HEK293 (cell line): ENCODE data around the gene TMOD1.
A peak's percentile ranks its signal among the peaks of the same experiment; 100 is the strongest.

ENCODE experiments used
- CTCF ChIA-PET: fragments of 350-600 bp; formaldehyde crosslinking; extraction: SDS; loops from one replicate; lab custom pipeline; 2021; ENCODE audit warnings: antibody characterized with exemption; lab: Yijun Ruan, JAX
- POLR2A ChIA-PET: fragments of 300-600 bp; formaldehyde crosslinking; extraction: SDS; loops from one replicate; lab custom pipeline; 2020; ENCODE audit warnings: antibody characterized with exemption, inconsistent platforms; lab: Yijun Ruan, JAX
- H3K27ac ChIP-seq: fragments of 200-500 bp; sonication (Bioruptor generic); 2 replicates; pipeline ENCODE4 v1.5.1; 2014; ENCODE audit warnings: low read depth, low read length, control low read depth, inconsistent platforms; ENCODE audit errors: extremely low read depth
- H3K36me3 ChIP-seq, 2 experiments: fragments of 200-500 bp in 1 of 2; sonication (Bioruptor generic) in 1 of 2; 1 replicate in 1 of 2; 2 replicates in 1 of 2; pipeline ENCODE4 v1.5.1; 2014 to 2017; ENCODE audit warnings: inconsistent platforms in 2 of 2, low read length in 2 of 2; ENCODE audit not compliant: control insufficient read depth in 2 of 2, insufficient read depth in 1 of 2
- H3K4me1 ChIP-seq: fragments of 200-500 bp; sonication (Bioruptor generic); 2 replicates; pipeline ENCODE4 v1.5.1; 2014; ENCODE audit warnings: mild to moderate bottlenecking, low read length, inconsistent platforms; ENCODE audit not compliant: control insufficient read depth, insufficient read depth
- H3K4me3 ChIP-seq: 2 replicates; pipeline ENCODE4 v1.5.1; 2011; ENCODE audit warnings: low read depth, mild to moderate bottlenecking, control low read depth, low read length, moderate library complexity
- H3K9me3 ChIP-seq: fragments of 200-500 bp; sonication (Bioruptor generic); 2 replicates; pipeline ENCODE4 v1.5.1; 2014; ENCODE audit warnings: low read depth, low read length, inconsistent platforms; ENCODE audit not compliant: control insufficient read depth, insufficient read depth
- ATF2 ChIP-seq: fragments of 450-650 bp; formaldehyde crosslinking; IDR thresholded peaks from 2 replicates; pipeline ENCODE4 v1.5.1; 2016; ENCODE audit warnings: missing biosample characterization, missing genetic modification characterization, low read depth
- GLIS1 ChIP-seq: fragments of 450-650 bp; formaldehyde crosslinking; IDR thresholded peaks from 2 replicates; pipeline ENCODE4 v1.5.1; 2016; ENCODE audit warnings: missing biosample characterization, missing genetic modification characterization
- GLIS2 ChIP-seq: fragments of 450-650 bp; formaldehyde crosslinking; IDR thresholded peaks from 2 replicates; pipeline ENCODE4 v1.5.1; 2016; ENCODE audit warnings: missing biosample characterization, missing genetic modification characterization
- KLF10 ChIP-seq: fragments of 450-650 bp; IDR thresholded peaks from 2 replicates; pipeline ENCODE4 v1.5.1; 2018; ENCODE audit warnings: missing biosample characterization, mild to moderate bottlenecking, missing genetic modification characterization
- MYNN ChIP-seq: fragments of 450-650 bp; formaldehyde crosslinking; IDR thresholded peaks from 2 replicates; pipeline ENCODE4 v1.5.1; 2016; ENCODE audit warnings: missing biosample characterization, missing genetic modification characterization, borderline replicate concordance
- PRDM2 ChIP-seq: fragments of 450-650 bp; formaldehyde crosslinking; IDR thresholded peaks from 2 replicates; pipeline ENCODE4 v1.5.1; 2016; ENCODE audit warnings: missing biosample characterization, missing genetic modification characterization, borderline replicate concordance
- SCRT2 ChIP-seq: fragments of 450-650 bp; formaldehyde crosslinking; IDR thresholded peaks from 2 replicates; pipeline ENCODE4 v1.5.1; 2016; ENCODE audit warnings: missing biosample characterization, missing genetic modification characterization
- SP2 ChIP-seq: fragments of 450-650 bp; formaldehyde crosslinking; IDR thresholded peaks from 2 replicates; pipeline ENCODE4 v1.5.1; 2016; ENCODE audit warnings: missing biosample characterization, missing genetic modification characterization
- YY2 ChIP-seq: fragments of 450-650 bp; formaldehyde crosslinking; IDR thresholded peaks from 2 replicates; pipeline ENCODE4 v1.5.1; 2016; ENCODE audit warnings: missing biosample characterization, missing genetic modification characterization
- ZBTB10 ChIP-seq: fragments of 450-650 bp; formaldehyde crosslinking; IDR thresholded peaks from 2 replicates; pipeline ENCODE4 v1.5.1; 2016; ENCODE audit warnings: missing biosample characterization, missing genetic modification characterization
- ZBTB21 ChIP-seq: fragments of 450-650 bp; formaldehyde crosslinking; IDR thresholded peaks from 2 replicates; pipeline ENCODE4 v1.5.1; 2017; ENCODE audit warnings: missing biosample characterization, missing genetic modification characterization
- ZBTB6 ChIP-seq: fragments of 450-650 bp; formaldehyde crosslinking; IDR thresholded peaks from 2 replicates; pipeline ENCODE4 v1.5.1; 2017; ENCODE audit warnings: missing biosample characterization, missing genetic modification characterization
- ZFHX2 ChIP-seq: fragments of 450-650 bp; formaldehyde crosslinking; conservative IDR thresholded peaks from 2 replicates; pipeline ENCODE4 v1.5.1; 2016; ENCODE audit warnings: missing biosample characterization, missing genetic modification characterization
- ZNF155 ChIP-seq: fragments of 450-650 bp; formaldehyde crosslinking; IDR thresholded peaks from 2 replicates; pipeline ENCODE4 v1.5.1; 2016; ENCODE audit warnings: missing biosample characterization, missing genetic modification characterization
- ZNF335 ChIP-seq: fragments of 450-650 bp; formaldehyde crosslinking; conservative IDR thresholded peaks from 2 replicates; pipeline ENCODE4 v1.5.1; 2016; ENCODE audit warnings: missing biosample characterization, missing genetic modification characterization
- ZNF37A ChIP-seq: fragments of 450-650 bp; IDR thresholded peaks from 2 replicates; pipeline ENCODE4 v1.5.1; 2018; ENCODE audit warnings: missing biosample characterization, missing genetic modification characterization
- ZNF423 ChIP-seq: fragments of 450-650 bp; formaldehyde crosslinking; IDR thresholded peaks from 2 replicates; pipeline ENCODE4 v1.5.1; 2016; ENCODE audit warnings: missing biosample characterization, missing genetic modification characterization
- ZNF449 ChIP-seq: fragments of 450-650 bp; formaldehyde crosslinking; IDR thresholded peaks from 2 replicates; pipeline ENCODE4 v1.5.1; 2017; ENCODE audit warnings: missing biosample characterization, mild to moderate bottlenecking, missing genetic modification characterization, moderate library complexity
- ZNF555 ChIP-seq: fragments of 450-650 bp; formaldehyde crosslinking; conservative IDR thresholded peaks from 2 replicates; pipeline ENCODE4 v1.5.1; 2017; ENCODE audit warnings: missing biosample characterization, mild to moderate bottlenecking, missing genetic modification characterization, inconsistent platforms
- ZNF561 ChIP-seq: fragments of 450-650 bp; IDR thresholded peaks from 2 replicates; pipeline ENCODE4 v1.5.1; 2018; ENCODE audit warnings: missing biosample characterization, missing genetic modification characterization, borderline replicate concordance
- ZNF600 ChIP-seq: fragments of 450-650 bp; formaldehyde crosslinking; IDR thresholded peaks from 2 replicates; pipeline ENCODE4 v1.5.1; 2016; ENCODE audit warnings: missing biosample characterization, missing genetic modification characterization
- ZNF704 ChIP-seq: fragments of 450-650 bp; formaldehyde crosslinking; IDR thresholded peaks from 2 replicates; pipeline ENCODE4 v1.5.1; 2016; ENCODE audit warnings: missing biosample characterization, missing genetic modification characterization
- ZXDB ChIP-seq: fragments of 450-650 bp; formaldehyde crosslinking; IDR thresholded peaks from 2 replicates; pipeline ENCODE4 v1.5.1; 2016; ENCODE audit warnings: missing biosample characterization, missing genetic modification characterization

The TMOD1 gene

GRCh38 chr9:97632248-97632984 is 130.9 kb downstream of the TMOD1 start:
- ChIA-PET CTCF (interaction anchor here (0.6 to 4.2 kb wide), 8 partner anchors 16 to 349 kb away, joined by 3 to 28 read pairs (median 4); no protein-coding TSS in a partner anchor), POLR2A (interaction anchor here (0.5 to 2.4 kb wide), 20 partner anchors 8 to 1348 kb away, joined by 3 to 19 read pairs (median 4); partner anchors contain the start of genes ANP32B, TBC1D2, TRMO and XPA)
- no peaks in the 10 kb centered on the region for H3K36me3 ChIP-seq
- no peaks in the 10 kb centered on the region for H3K9me3 ChIP-seq
- no peaks in the 10 kb centered on the region; the same call in 1 of the 2 replicates for H3K4me1 ChIP-seq
- peak overlapping the region; percentile 97 for H3K4me3 ChIP-seq
- H3K27ac ChIP-seq = peak overlapping the region; percentile 92
- TF ChIP-seq ZBTB21 (tag by site-specific recombination) (peak; percentile 33), ZBTB6 (tag by site-specific recombination) (no peak), GLIS2 (peak; percentile 34), ZNF155 (tag by site-specific recombination) (no peak), SCRT2 (tag by site-specific recombination) (no peak), ZNF704 (no peak), MYNN (peak; percentile 55; the same call in 1 of the 2 replicates), ZNF335 (tag by site-specific recombination) (peak; percentile 81; the same call in 1 of the 2 replicates), ZNF449 (tag by site-specific recombination) (0 out of 2 replicates have a peak, but pooled peaks have one; percentile 45), ZFHX2 (tag by site-specific recombination) (no peak), ZNF37A (tag by site-specific recombination) (no peak), ZBTB10 (tag by site-specific recombination) (no peak), ZXDB (peak; percentile 65; the same call in 1 of the 2 replicates), YY2 (tag by site-specific recombination) (no peak), ZNF561 (tag by site-specific recombination) (peak; percentile 96), PRDM2 (no peak), ZNF423 (tag by site-specific recombination) (no peak), ZNF555 (tag by site-specific recombination) (no peak), SP2 (tag by site-specific recombination) (peak; percentile 46), ZNF600 (tag by site-specific recombination) (0 out of 2 replicates have a peak, but pooled peaks have one; percentile 53), ATF2 (peak; percentile 98), KLF10 (no peak), GLIS1 (tag by site-specific recombination) (peak; percentile 45; the same call in 1 of the 2 replicates)
